HepG2 (cell line): ENCODE results near the gene IGIP. TPM values are rescaled to one million over a fixed set of nuclear protein-coding genes. Genes with fewer than 3 reads are reported as not detected.

ENCODE experiments used
- ATAC-seq: fragments of 200-7000 bp; cut with Tn5 transposase; 3 replicates; pipeline ENCODE4 v1.9.1; 2020; ENCODE audit warnings: mild to moderate bottlenecking, moderate library complexity
- BruUV-seq: library from RNA; stranded (reverse); fragments of 400-500 nt; replicated peaks from 2 replicates; lab custom pipeline; 2021; lab: Mats Ljungman, UMichigan
- CTCF ChIA-PET: fragments of 300-600 bp; formaldehyde crosslinking; extraction: SDS; loops from one replicate; lab custom pipeline; 2021; ENCODE audit warnings: low total read pairs, inconsistent platforms, low intra/inter-chr PET ratio; lab: Yijun Ruan, JAX
- POLR2A ChIA-PET: fragments of 350-600 bp; sonication (Branson Sonifier 250); formaldehyde crosslinking; loops from one replicate; lab custom pipeline; 2020; ENCODE audit warnings: antibody characterized with exemption, inconsistent platforms; lab: Yijun Ruan, JAX
- DNase-seq: peaks from one replicate; pipeline ENCODE4 v3.0.0-alpha.2; 2015; ENCODE audit warnings: low spot score
- FAIRE-seq: peaks from 3 replicates; lab custom pipeline; 2011; peaks lifted over from hg19 to GRCh38; lab: Jason Lieb, UNC
- H2AFZ ChIP-seq: one replicate; pipeline ENCODE4 v1.6.1; 2011; ENCODE audit warnings: low read length, inconsistent platforms
- H3K27ac ChIP-seq: fragments of 300-600 bp; 3 replicates; pipeline ENCODE4 v1.8.0; 2011; ENCODE audit warnings: mixed run types, mild to moderate bottlenecking, mixed read lengths, low read length, inconsistent platforms; ENCODE audit not compliant: insufficient read depth; ENCODE audit errors: extremely low read length
- H3K27me3 ChIP-seq, 2 experiments: fragments of 200-600 bp in 1 of 2; 2 replicates in 1 of 2; 3 replicates in 1 of 2; pipeline versions ENCODE4 v1.6.0 to v1.8.0; 2011; ENCODE audit warnings: low read length in 2 of 2, mild to moderate bottlenecking in 2 of 2, moderate library complexity in 2 of 2, inconsistent platforms in 1 of 2; ENCODE audit not compliant: insufficient read depth in 2 of 2, control insufficient read depth in 1 of 2
- H3K36me3 ChIP-seq, 2 experiments: fragments of 200-600 bp in 1 of 2; replicated peaks in 1 of 2; 2 replicates in 1 of 2; 3 replicates in 1 of 2; pipeline versions ENCODE4 v1.5.1 to v1.8.0; 2011; ENCODE audit warnings: low read length in 2 of 2, inconsistent platforms in 1 of 2; ENCODE audit not compliant: insufficient read depth in 2 of 2, control insufficient read depth in 1 of 2
- H3K4me1 ChIP-seq: 2 replicates; pipeline ENCODE4 v1.5.1; 2012; ENCODE audit warnings: low read length, inconsistent platforms; ENCODE audit not compliant: insufficient read depth
- H3K4me2 ChIP-seq: 2 replicates; pipeline ENCODE4 v1.6.0; 2011; ENCODE audit warnings: low read depth, low read length, inconsistent platforms
- H3K4me3 ChIP-seq, 3 experiments: fragments of 200-600 bp in 1 of 3; sonication (generic), shearing (Covaris generic) in 1 of 3; replicated peaks in 1 of 3; 2 replicates each; pipeline ENCODE4 v1.5.1; 2011 to 2016; ENCODE audit warnings: low read length in 3 of 3, inconsistent platforms in 2 of 3, low read depth in 2 of 3, mild to moderate bottlenecking in 2 of 3, control low read depth in 1 of 3, mixed read lengths in 1 of 3; ENCODE audit not compliant: insufficient read depth in 1 of 3
- H3K79me2 ChIP-seq: one replicate; pipeline ENCODE4 v1.6.1; 2011; ENCODE audit warnings: low read length, inconsistent platforms; ENCODE audit not compliant: insufficient read depth
- H3K9ac ChIP-seq: 2 replicates; pipeline ENCODE4 v1.6.0; 2011; ENCODE audit warnings: mild to moderate bottlenecking, low read depth, low read length, inconsistent platforms; ENCODE audit not compliant: insufficient read depth
- H3K9me3 ChIP-seq: 2 replicates; pipeline ENCODE4 v1.5.1; 2012; ENCODE audit warnings: mild to moderate bottlenecking, low read length
- H4K20me1 ChIP-seq: 2 replicates; pipeline ENCODE4 v1.6.0; 2011; ENCODE audit warnings: inconsistent platforms, mild to moderate bottlenecking, low read length, moderate library complexity; ENCODE audit not compliant: insufficient read depth
- DNMT1 ChIP-seq: sonication (generic); formaldehyde crosslinking; IDR thresholded peaks from 2 replicates; pipeline ENCODE4 v1.5.1; 2020; ENCODE audit warnings: mild to moderate bottlenecking, missing genetic modification reagents
- HMGXB4 ChIP-seq, 2 experiments: sonication (generic) in 1 of 2; formaldehyde crosslinking in 1 of 2; IDR thresholded peaks; 2 replicates each; pipeline versions ENCODE4 v1.4.0 to v1.6.1; 2018 to 2020; ENCODE audit warnings: missing genetic modification reagents in 2 of 2, borderline replicate concordance in 1 of 2, low read depth in 1 of 2, mild to moderate bottlenecking in 1 of 2, missing biosample characterization in 1 of 2
- HOXA7 ChIP-seq: sonication (generic); formaldehyde crosslinking; IDR thresholded peaks from 2 replicates; pipeline ENCODE4 v1.8.1; 2022; ENCODE audit warnings: mild to moderate bottlenecking, missing genetic modification reagents, moderate library complexity
- HOXD1 ChIP-seq: sonication (generic); formaldehyde crosslinking; IDR thresholded peaks from 2 replicates; pipeline ENCODE4 v1.5.0; 2020; ENCODE audit warnings: missing genetic modification reagents
- KDM1A ChIP-seq: IDR thresholded peaks from 2 replicates; pipeline ENCODE4 v1.6.1; 2016; ENCODE audit warnings: missing compliant biosample characterization
- MAZ ChIP-seq, 2 experiments: sonication (generic) in 1 of 2; formaldehyde crosslinking in 1 of 2; IDR thresholded peaks; 2 replicates each; pipeline versions ENCODE4 v1.5.0 to v1.6.1; 2012 to 2020; ENCODE audit warnings: low read depth in 2 of 2, mild to moderate bottlenecking in 2 of 2, borderline replicate concordance in 1 of 2, improper control_type of control experiment in 1 of 2, low read length in 1 of 2, missing genetic modification reagents in 1 of 2, moderate library complexity in 1 of 2
- PAX8 ChIP-seq: sonication (generic); formaldehyde crosslinking; IDR thresholded peaks from 2 replicates; pipeline ENCODE4 v1.8.0; 2022; ENCODE audit warnings: mild to moderate bottlenecking, missing genetic modification reagents, borderline replicate concordance
- RFX3 ChIP-seq: IDR thresholded peaks from 2 replicates; pipeline ENCODE4 v1.6.1; 2016; ENCODE audit warnings: missing biosample characterization, missing genetic modification reagents
- RFXANK ChIP-seq: IDR thresholded peaks from 2 replicates; pipeline ENCODE4 v1.6.1; 2016
- TCF7L2 ChIP-seq: IDR thresholded peaks from 2 replicates; pipeline ENCODE4 v1.6.1; 2011; ENCODE audit warnings: mild to moderate bottlenecking, low read depth, low read length, moderate library complexity
- ZBTB7A ChIP-seq: sonication (generic); formaldehyde crosslinking; IDR thresholded peaks from 2 replicates; pipeline ENCODE4 v1.8.0; 2022; ENCODE audit warnings: mild to moderate bottlenecking, missing genetic modification reagents
- ZNF225 ChIP-seq: sonication (generic); formaldehyde crosslinking; IDR thresholded peaks from 2 replicates; pipeline ENCODE4 v1.4.0; 2020; ENCODE audit warnings: mild to moderate bottlenecking, missing genetic modification reagents
- ZNF235 ChIP-seq: sonication (generic); formaldehyde crosslinking; IDR thresholded peaks from 2 replicates; pipeline ENCODE4 v1.8.1; 2023; ENCODE audit warnings: mild to moderate bottlenecking, missing genetic modification reagents, borderline replicate concordance
- ZNF430 ChIP-seq: sonication (generic); formaldehyde crosslinking; IDR thresholded peaks from 2 replicates; pipeline ENCODE4 v1.9.0; 2021; ENCODE audit warnings: mild to moderate bottlenecking, missing genetic modification reagents
- ZNF747 ChIP-seq: sonication (generic); formaldehyde crosslinking; IDR thresholded peaks from 2 replicates; pipeline ENCODE4 v1.8.1; 2023; ENCODE audit warnings: missing genetic modification reagents, mild to moderate bottlenecking, borderline replicate concordance
- ZNF850 ChIP-seq: sonication (generic); formaldehyde crosslinking; conservative IDR thresholded peaks from 2 replicates; pipeline ENCODE4 v1.9.0; 2021; ENCODE audit warnings: mild to moderate bottlenecking, missing genetic modification reagents
- in situ Hi-C: cut with HindIII; loops from 2 replicates; pipeline ENCODE4 v1.10.0; 2017; ENCODE audit warnings: low pct_unique_long_range_greater_than_20kb; ENCODE audit not compliant: extremely low pct_ligation_motif_present
- intact Hi-C: fragments of 100-400 bp; cut with micrococcal nuclease; formaldehyde crosslinking; loops from one replicate; pipeline ENCODE4 v1.10.0; 2022; ENCODE audit not compliant: unreplicated experiment
- polyA plus RNA-seq, 8 experiments: library from polyadenylated mRNA; depleted of rRNA in 3 of 8; stranded (reverse) in 7 of 8; unstranded in 1 of 8; fragments of >200 nt; fragmentation: Illumina TruSeq in 4 of 8; extraction: Trizol in 4 of 8; gene quantifications; 2 replicates each; pipeline versions ENCODE4 v1.2.1 to v1.2.3, GENCODE V29; 2011 to 2016; ENCODE audit warnings: low read depth in 4 of 8, missing spikeins in 1 of 8, mixed read lengths in 1 of 8; ENCODE audit not compliant: insufficient read depth in 1 of 8
- total RNA-seq, 5 experiments: library from RNA; depleted of rRNA; stranded (reverse); fragments of >200 nt; fragmentation: Illumina TruSeq; extraction: Trizol; gene quantifications; 2 replicates each; pipeline ENCODE4 v1.2.3, GENCODE V29; 2016; ENCODE audit warnings: low read depth in 1 of 5
- TF ChIP-seq, protein P1 (sequence below): sonication (generic); formaldehyde crosslinking; IDR thresholded peaks from 2 replicates; pipeline ENCODE4 v1.4.0; 2020; ENCODE audit warnings: missing genetic modification reagents, low read depth, mild to moderate bottlenecking, borderline replicate concordance
- TF ChIP-seq, protein P2 (sequence below): sonication (generic); formaldehyde crosslinking; IDR thresholded peaks from 2 replicates; pipeline ENCODE4 v1.4.0; 2020; ENCODE audit warnings: missing genetic modification reagents, borderline replicate concordance

The IGIP gene
- total and polyA plus RNA-seq, 2 of the 13 experiments (the other 11 are each of a cell fraction or from before 2014, with no cell fraction given), result 1.7 to 2.1 TPM

- no peak for TF ChIP-seq MAZ (IDR thresholded peaks at IDR 0.05; ENCODE audit: borderline replicate concordance, low read depth, low read length)
- no peak for TF ChIP-seq MAZ (CRISPR knock-in tag; IDR thresholded peaks at IDR 0.05; ENCODE audit: low read depth)
- TF ChIP-seq HOXA7, result no peak
- no peak for TF ChIP-seq ZNF235 (CRISPR knock-in tag)
- TF ChIP-seq ZNF850 (CRISPR knock-in tag), result no peak
- TF ChIP-seq HOXD1, result no peak
Observed at GRCh38 chr5:140165923-140166270, 40.2 kb downstream of the IGIP start (continued).

- H3K27ac ChIP-seq, result no peak overlapping the region
- ATAC-seq (no peak), DNase-seq (no peak), FAIRE-seq (no peak)
- in situ Hi-C loops (no loop called here), intact Hi-C loops (no loop called here)
- H4K20me1 ChIP-seq, result no peaks in the 10 kb centered on the region
- no peaks in the 10 kb centered on the region for H3K27me3 ChIP-seq
- no peak overlapping the region for H2AFZ ChIP-seq
- H3K4me2 ChIP-seq, result no peak overlapping the region
- no peak for TF ChIP-seq PAX8
- no peak for TF ChIP-seq RFXANK
- TF ChIP-seq ZBTB7A (CRISPR knock-in tag), result no peak
- no peak for TF ChIP-seq TCF7L2
- TF ChIP-seq RFX3, result no peak
- no peak for TF ChIP-seq ZNF225 (CRISPR knock-in tag)
- TF ChIP-seq, protein P1, sequence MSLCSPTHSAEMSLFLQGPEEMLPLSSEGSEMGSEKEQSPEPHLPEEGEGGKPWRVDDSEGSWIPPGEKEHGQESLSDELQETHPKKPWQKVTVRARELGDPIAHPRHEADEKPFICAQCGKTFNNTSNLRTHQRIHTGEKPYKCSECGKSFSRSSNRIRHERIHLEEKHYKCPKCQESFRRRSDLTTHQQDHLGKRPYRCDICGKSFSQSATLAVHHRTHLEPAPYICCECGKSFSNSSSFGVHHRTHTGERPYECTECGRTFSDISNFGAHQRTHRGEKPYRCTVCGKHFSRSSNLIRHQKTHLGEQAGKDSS, result no peak
- no peak for TF ChIP-seq HMGXB4 (CRISPR knock-in tag; IDR thresholded peaks at IDR 0.05; ENCODE audit: borderline replicate concordance in 1 of 2, low read depth in 1 of 2)
- TF ChIP-seq, protein P2, sequence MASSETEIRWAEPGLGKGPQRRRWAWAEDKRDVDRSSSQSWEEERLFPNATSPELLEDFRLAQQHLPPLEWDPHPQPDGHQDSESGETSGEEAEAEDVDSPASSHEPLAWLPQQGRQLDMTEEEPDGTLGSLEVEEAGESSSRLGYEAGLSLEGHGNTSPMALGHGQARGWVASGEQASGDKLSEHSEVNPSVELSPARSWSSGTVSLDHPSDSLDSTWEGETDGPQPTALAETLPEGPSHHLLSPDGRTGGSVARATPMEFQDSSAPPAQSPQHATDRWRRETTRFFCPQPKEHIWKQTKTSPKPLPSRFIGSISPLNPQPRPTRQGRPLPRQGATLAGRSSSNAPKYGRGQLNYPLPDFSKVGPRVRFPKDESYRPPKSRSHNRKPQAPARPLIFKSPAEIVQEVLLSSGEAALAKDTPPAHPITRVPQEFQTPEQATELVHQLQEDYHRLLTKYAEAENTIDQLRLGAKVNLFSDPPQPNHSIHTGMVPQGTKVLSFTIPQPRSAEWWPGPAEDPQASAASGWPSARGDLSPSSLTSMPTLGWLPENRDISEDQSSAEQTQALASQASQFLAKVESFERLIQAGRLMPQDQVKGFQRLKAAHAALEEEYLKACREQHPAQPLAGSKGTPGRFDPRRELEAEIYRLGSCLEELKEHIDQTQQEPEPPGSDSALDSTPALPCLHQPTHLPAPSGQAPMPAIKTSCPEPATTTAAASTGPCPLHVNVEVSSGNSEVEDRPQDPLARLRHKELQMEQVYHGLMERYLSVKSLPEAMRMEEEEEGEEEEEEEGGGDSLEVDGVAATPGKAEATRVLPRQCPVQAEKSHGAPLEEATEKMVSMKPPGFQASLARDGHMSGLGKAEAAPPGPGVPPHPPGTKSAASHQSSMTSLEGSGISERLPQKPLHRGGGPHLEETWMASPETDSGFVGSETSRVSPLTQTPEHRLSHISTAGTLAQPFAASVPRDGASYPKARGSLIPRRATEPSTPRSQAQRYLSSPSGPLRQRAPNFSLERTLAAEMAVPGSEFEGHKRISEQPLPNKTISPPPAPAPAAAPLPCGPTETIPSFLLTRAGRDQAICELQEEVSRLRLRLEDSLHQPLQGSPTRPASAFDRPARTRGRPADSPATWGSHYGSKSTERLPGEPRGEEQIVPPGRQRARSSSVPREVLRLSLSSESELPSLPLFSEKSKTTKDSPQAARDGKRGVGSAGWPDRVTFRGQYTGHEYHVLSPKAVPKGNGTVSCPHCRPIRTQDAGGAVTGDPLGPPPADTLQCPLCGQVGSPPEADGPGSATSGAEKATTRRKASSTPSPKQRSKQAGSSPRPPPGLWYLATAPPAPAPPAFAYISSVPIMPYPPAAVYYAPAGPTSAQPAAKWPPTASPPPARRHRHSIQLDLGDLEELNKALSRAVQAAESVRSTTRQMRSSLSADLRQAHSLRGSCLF, result no peak
- TF ChIP-seq ZNF747 (CRISPR knock-in tag), result no peak
- no peak for TF ChIP-seq ZNF430 (CRISPR knock-in tag)
- TF ChIP-seq KDM1A (CRISPR knock-in tag), result no peak
- TF ChIP-seq DNMT1 (CRISPR knock-in tag), result no peak
- no TSS peak for BruUV-seq
- H3K36me3 ChIP-seq, result no peaks in the 10 kb centered on the region
- no peak overlapping the region for H3K4me3 ChIP-seq
- H3K4me1 ChIP-seq, result peaks cover 22% of the 10 kb centered on the region
- CTCF ChIA-PET, result no interaction called here
- no peak overlapping the region for H3K9ac ChIP-seq
- no peaks in the 10 kb centered on the region for H3K79me2 ChIP-seq
- POLR2A ChIA-PET, result no interaction called here
- no peaks in the 10 kb centered on the region for H3K9me3 ChIP-seq
Observed at GRCh38 chr5:140166911-140167310, 41.2 kb downstream of the IGIP start.
